Activated effector memory CD4-positive, alpha-beta T cell treated with anti-CD3 and anti-CD28 coated beads, Interleukin-2, amount 50 U/mL, for 16 hours (primary cell): ENCODE measurements around the gene PTPRN2.
A peak's percentile ranks its signal among the peaks of the same experiment; 100 is the strongest.
"Not testable (repeated sequence)": the region's sequence is repeated elsewhere in the genome, so short reads cannot be mapped to it uniquely, and the experiment has no call there.

Experiments used
- DNase-seq: peaks from one replicate; pipeline ENCODE4 v3.0.0-alpha.2; 2020

PTPRN2 gene

DNA sequence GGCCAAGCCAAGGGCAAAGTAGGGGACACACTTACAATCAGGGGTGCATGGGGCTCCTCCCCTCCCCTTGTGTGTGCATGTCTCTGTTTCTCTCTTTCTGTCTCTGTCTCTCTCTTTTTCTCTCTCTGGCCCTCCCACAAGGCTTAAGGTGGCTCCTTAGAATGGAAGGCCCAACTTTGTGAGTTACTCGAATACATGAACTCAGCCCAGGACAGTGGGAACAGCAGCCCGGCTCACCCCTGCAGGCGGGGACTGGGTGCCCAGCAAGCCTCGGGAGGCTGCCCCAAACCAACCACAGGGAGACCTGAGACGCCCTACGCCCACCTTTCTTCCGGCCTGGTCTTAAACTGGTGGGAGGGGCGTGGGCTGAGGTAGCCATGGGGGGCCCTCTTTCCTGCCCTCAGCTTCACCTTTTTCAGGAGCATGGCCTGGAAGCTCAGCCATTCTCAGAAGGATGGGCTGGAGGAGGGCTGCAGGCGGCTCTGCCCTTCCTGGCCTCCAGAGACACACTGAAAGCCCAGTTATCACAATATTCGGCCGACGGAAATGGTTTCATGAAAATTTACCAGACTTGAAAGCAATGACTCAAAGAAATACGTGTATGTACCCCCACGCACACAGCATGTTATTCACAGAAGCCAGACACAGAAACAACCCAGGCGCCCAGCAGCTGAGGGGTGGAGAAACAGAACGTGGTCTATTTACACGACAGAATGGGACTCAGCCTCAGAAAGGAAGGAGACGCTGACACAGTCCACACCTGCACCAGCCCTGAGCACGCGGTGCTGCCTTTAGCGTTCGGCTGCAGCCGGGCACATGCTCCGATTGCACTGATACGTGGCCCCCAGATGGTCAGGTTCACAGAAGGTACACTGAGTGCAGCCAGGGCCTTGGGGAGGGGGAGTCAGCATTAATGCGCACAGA, 229.5 kb downstream of the PTPRN2 start:
- no peak for DNase-seq

DNA sequence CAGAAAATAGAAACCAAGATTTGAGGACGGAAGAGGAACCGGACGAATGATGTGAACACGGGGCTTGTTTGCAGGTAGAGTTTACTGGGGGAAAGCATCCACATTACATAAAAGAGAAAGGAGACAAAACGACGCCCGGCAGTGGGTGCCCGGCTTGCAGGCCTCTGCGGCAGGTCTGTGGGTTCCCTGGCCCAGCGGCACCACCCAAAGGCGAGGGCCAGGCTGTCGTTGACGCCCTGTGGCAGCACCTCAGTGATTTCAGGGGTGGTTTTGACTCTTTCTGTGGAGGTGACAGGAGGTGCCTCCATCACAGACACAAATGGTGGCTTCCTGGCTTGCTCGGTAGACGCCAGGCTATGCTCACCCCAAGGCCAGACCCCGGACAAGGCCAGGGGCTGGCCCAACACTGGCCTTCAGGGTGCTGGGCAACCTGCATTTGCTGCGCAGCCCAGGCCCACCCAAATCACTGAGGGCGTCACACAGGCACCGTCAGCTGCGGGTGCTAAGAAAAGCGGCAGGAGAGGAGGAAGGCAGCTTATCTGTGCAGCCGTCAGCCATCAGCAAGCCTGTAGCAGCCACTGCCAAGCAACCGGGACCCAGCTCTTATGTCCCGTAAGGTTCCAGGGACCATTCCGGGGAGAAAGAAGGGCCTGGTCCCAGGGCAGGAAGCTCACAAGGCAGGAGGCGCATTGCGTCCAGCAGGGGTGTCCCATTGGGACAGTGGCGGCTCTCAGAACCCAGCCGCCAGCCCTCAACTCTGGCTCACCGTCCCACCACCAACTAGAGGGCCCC, 230.3 kb downstream of the PTPRN2 start:
- no peak for DNase-seq

DNA sequence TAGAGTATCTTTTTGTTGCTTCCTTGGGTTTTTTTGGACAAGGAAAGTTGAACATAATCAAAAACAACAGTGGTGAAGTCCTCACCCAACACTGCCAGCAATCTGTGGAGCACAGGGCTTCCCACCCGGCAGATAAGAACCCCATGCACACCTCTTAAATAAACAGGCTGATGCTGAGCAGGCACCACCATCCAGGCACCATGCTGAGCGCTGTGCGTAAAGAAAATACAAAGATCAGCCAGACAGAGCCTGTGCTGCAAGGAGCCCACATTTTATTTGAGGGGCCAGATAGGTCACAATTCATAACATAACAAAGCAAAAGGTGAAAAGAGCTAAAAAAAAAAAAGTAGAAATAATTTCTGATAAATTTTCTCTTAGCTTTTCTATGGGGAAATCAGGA, 231.2 kb downstream of the PTPRN2 start:
- DNase-seq, result no peak

DNA sequence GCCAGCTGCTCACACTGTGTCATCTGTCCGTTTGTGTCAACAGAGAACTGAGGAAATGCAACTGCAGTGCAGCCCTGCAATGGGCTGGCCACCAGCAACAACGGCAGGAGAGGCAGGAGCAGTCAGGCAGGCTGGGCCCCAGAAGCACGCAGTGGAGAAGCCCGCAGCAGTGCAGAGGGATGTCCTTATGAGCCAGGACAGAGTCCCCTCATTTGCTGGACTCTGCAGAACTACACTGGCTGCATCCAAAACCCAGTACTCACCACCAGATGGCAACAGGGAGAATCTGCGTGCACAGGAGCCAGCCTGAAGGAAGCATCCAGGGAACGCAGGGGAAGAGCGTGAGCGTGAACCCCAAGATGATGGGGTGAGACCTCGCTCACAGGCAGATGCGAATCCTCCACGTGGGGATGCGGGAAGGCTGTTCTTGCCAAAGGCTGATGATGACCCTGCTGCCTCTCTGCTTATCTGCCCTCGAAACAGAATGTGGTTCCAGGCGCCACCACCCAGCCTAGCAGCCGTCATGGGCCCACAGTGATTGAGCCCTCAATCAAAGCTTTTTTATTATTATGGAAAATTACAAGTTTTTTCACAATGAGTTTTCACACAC, 232.1 kb downstream of the PTPRN2 start:
- peak; percentile 17 for DNase-seq

DNA sequence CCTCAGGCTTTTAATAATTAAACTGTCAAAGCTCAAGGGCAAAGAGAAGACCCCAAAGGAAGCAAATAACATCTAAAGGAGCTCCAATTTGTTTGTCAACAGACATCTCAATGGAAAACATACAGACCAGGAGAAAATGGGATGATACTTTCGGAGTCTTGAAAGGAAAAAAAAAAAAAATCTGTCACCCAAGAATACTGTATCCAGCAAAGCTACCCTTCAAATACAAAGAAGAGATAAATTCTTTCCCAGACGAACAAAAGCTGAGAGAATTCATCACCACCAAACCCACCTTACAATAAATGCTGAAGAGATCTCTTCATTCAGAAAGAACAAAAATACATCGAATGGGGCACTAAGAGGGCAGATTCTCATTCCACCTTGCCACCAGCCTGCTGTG, 232.8 kb downstream of the PTPRN2 start:
- no peak for DNase-seq

DNA sequence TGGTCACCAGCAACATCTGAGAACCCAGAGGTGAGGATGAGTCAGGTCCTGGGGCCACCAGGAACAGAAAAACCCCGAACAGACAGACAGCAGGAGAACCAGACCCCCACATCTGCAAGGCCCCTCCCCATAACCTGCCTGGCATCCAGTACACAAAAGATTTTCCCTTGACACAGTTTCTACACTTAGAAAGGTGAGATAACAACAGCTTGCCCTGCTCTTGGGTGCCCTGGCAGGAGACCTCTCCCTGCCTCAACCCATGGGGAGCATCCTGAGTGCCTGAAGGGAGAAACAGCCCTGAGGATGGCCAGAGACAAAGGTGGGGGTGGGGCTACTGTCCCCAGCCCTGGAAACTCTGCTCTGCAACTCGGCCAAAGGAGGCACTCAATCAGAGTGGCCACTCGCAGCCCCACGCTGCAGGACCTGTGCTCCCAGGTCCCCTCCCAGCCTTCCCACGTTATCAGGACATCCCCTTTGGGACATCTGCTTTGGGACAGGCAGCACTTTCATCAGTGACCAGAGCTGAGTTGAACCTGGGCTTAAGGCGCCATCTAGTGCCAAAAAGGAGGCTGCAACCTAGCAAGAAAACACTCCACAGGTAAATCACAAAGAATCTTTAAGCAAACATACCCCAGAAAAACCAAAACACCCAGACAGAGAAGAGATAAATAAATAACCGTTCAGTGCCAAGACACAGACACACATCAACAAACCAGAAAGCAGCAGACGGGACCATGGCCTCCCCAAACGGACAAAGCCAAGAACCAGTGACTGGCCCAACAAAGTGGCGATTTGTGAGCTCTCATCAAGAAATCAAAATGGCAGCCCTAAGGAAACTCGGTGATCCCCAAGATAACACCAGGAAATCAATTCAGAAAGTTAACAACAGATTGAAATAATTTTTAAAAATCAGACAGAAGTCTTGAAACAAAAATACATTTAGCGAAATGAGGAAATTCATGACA, 233.7 kb downstream of the PTPRN2 start:
- DNase-seq, result no peak

DNA sequence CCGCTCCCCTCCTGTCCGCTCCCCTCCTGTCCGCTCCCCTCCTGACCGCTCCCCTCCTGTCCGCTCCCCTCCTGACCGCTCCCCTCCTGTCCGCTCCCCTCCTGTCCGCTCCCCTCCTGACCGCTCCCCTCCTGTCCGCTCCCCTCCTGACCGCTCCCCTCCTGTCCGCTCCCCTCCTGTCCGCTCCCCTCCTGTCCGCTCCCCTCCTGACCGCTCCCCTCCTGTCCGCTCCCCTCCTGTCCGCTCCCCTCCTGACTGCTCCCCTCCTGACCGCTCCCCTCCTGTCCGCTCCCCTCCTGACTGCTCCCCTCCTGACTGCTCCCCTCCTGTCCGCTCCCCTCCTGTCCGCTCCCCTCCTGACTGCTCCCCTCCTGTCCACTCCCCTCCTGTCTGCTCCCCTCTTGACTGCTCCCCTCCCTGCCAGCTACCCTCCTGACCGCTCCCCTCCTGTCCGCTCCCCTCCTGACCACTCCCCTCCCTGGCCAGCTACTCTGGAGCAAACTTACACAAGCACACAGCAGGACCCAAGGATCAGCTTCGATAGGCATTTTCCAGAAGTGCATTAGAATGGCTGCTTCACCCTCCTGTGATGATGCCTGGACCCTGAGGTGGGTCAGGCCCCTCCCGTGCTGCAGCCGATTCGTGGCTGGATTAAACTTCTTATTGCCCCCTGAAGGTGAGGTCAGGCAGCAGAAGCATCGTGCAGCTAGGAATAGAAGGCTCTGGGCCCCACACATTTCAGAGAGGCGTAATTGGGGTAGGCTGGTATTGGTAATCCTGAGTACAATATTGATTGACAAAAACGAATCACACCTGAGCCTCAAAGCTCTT, 235.5 kb downstream of the PTPRN2 start:
- DNase-seq, result not testable (repeated sequence)

DNA sequence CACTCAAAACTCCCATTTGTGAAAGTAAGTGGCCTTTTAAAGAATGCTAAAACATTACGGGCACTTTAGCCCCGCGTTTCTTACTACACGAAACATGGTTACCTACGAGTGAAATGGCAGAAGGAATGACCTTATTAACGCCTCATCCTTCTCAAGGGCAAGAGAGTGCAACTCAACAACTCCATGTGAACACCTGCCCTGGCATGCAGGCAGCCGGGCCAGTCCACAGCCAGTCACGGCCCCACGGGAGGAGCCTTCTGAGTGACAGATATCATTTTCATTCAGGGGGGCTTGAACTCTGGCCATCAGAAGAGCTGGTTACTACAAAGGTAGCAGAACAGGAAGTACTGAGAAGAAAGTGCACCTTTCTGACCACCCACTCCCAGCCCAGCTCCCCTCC, 236.1 kb downstream of the PTPRN2 start:
- DNase-seq, result no peak

DNA sequence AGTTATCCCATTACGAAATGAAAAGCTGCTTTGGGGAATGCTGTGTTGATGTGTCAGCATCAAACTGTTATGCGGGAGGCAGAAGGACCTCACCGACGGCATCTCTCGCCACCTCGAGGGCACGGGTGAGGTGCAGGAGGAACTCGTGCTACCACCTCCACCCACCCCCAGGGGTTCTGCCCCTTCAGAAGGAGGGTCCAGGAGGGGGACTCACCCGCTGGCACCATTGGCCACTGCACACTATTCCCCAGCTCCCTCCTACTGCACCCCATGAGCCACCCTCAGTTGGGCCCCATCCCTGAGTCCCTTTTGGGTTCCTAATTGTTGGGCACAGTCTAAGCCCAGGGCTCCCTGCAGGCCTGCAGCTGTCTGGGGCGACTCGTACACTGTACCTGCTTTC, 236.6 kb downstream of the PTPRN2 start:
- DNase-seq, result no peak

DNA sequence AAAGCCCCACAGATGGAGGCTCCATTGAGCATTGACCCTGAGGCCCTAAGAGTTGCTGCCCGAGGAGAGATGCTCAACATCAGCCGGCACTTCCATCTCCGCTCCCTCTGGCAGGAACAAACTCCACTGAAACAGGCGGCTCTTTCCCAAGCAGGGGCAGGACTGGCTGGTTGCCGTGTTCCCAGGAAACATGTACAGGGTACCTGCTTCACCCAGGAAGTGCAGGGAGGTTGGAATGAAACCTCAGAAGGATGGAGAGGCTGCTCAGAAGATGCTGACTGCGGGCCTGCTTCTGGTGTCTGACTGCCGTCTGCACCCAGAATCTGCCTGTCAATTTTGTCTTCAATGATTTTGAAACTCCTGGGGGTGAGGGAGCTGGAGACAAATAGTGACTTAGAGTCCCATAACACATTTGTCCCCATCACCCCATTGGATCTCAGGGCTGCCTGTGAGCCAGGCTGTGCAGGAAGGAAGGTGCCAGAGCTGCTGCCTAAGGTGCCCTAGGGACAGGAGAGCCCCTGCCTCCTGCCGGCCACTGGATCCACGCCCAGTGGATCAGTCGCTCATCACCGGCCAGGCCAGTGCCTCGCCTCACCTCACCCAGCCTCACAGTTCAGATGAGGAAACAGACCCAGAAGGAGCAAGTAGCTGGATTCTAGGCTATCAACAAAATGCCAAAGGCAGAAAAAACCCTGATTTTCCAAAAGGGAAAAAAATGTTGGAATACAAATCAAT, 237.3 kb downstream of the PTPRN2 start:
- no peak for DNase-seq

DNA sequence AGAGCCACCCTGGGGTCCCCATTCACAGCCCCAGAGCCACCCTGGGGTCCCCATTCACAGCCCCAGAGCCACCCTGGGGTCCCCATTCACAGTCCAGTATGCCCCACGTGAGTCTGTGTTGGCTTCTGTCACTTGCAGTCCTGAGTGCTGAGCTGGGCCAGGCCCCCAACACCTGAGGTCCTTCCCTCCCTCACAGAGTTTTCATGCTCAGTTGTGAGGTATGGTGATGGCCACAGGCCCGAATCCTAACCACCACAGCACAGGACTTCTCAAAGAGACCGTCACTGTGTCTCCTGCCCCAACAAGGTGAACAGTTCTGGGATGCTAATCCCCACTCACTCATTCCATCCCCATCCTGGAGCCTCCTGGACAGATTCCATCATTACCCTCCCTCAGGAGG, 239.2 kb downstream of the PTPRN2 start:
- no peak for DNase-seq

DNA sequence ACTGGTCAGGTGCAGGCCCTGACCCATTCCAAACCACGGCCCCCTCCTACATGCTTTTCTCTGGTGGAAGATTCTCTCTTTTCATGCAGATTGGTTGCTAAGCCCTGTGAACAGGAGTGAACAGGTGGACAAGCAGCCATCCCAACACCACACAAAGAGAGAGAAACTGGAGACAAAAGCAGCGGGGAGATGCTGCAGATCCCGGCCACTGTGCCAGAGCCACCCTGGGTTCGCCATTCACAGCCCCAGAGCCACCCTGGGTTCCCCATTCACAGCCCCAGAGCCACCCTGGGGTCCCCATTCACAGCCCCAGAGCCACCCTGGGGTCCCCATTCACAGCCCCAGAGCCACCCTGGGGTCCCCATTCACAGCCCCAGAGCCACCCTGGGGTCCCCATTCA, 239.6 kb downstream of the PTPRN2 start:
- DNase-seq, result not testable (repeated sequence)

DNA sequence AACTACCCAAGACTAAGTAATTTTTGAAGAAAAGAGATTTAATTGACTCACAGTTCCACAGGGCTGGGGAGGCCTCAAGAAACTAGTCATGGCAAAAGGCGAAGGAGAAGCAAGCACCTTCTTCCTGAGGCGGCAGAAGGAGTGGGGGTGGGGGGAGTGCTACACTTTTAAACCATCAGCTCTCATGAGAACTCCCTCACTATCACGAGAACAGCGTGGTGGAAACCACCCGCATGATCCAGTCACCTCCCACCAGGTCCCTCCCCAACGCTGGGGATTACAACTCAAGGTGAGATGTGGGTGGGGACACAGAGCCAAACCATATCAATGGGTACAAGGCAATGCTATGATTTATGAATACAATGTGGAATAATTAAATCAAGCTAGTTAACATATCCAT, 241.9 kb downstream of the PTPRN2 start:
- no peak for DNase-seq

DNA sequence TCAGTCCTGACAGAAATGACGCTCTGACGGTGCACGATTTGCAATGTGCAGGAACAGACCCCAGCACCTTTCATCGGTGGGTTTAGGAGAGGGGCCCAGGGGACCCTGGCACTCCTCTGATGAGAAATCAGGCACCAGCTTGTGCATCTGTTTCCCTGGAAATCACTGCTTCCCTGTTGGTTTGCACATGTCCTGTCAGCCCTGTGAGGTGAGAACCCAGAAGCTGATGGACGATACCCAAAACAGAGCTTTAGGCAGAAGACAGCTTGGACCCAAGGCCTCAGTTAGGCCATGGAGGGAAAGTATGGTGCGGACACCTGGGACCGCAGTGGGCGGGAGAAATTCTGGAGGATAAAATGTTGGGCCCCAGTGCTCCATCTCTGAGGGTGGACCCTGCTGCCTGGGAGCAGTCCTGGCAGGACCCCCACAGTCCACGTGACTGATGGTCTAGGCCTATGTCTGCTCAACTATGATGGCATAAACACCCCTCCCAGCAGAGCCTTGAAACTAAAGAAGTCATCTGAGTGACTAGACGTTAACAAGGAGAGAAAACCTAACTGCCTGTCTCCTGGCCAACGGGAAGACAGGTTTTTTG, 242.8 kb downstream of the PTPRN2 start:
- no peak for DNase-seq

DNA sequence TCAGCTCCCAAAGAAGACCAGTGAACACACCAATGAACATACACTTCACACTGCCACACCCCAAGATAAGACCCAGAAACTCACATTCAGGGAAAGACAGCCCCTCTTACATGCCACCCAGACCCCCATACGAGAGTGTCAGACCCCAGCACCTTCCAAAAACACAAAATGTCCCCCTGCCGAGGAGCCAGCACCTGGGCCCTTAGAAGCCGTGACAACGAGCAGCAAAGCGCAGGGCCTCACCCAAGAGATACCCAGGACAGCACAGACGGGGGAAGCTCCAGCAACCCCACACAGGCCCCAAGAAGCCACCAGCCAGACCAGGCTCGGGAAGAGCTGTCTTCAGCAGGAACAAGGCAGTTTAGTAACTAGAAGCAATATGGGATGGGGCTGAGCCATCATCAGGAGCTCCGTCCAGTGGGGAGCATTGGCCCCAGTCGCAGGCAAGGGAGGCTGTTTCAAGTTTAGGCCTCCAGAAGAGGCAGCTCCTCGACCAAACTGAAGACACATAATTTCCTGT, 243.6 kb downstream of the PTPRN2 start:
- no peak for DNase-seq

DNA sequence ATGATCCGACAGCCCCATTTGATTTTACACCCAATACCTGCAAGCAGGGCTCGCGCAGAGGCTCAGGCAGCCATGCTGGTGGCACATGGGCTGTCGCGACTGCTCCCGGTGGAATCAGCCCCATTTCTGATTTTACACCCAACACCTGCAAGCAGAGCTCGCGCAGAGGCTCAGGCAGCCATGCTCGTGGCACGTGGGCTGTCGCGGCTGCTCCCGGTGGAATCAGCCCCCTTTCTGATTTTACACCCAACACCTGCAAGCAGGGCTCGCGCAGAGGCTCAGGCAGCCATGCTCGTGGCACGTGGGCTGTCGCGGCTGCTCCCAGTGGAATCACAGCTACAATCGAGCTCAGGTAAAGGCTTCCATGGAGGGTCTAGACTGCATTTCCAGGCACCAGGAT, 244.1 kb downstream of the PTPRN2 start:
- no peak for DNase-seq

DNA sequence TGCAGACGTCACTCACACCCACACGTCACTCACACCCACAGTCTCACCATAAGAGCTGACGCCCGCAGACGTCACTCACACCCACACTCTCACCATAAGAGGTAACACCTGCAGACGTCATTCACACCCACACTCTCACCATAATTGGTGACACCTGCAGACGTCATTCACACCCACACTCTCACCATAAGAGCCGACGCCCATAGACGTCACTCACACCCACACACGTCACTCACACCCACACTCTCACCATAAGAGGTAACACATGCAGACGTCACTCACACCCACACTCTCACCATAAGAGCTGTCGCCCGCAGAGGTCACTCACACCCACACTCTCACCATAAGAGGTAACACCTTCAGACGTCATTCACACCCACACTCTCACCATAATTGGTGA, 246.5 kb downstream of the PTPRN2 start:
- not testable (repeated sequence) for DNase-seq

DNA sequence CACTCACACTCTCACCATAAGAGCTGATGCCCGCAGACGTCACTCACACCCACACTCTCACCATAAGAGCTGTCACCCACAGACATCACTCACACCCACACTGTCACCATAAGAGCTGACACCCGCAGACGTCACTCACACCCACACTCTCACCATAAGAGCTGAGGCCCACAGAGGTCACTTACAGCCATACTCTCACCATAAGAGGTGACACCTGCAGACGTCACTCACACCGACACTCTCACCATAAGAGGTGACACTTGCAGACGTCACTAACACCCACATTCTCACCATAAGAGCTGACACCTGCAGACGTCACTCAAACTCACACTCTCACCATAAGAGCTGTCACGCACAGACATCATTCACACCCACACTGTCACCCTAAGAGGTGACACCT, 250.7 kb downstream of the PTPRN2 start:
- DNase-seq, result not testable (repeated sequence)

DNA sequence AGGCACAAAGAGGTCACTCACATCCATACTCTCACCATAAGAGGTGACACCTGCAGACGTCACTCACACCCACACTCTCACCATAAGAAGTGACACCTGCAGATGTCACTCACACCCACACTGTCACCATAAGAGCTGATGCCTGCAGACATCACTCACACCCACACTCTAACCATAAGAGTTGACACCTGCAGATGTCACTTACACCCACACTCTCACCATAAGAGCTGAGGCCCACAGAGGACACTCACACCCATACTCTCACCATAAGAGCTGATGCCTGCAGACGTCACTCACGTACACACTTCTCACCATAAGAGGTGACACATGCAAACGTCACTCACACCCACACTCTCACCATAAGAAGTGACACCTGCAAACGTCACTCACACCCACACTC, 255.1 kb downstream of the PTPRN2 start:
- not testable (repeated sequence) for DNase-seq

DNA sequence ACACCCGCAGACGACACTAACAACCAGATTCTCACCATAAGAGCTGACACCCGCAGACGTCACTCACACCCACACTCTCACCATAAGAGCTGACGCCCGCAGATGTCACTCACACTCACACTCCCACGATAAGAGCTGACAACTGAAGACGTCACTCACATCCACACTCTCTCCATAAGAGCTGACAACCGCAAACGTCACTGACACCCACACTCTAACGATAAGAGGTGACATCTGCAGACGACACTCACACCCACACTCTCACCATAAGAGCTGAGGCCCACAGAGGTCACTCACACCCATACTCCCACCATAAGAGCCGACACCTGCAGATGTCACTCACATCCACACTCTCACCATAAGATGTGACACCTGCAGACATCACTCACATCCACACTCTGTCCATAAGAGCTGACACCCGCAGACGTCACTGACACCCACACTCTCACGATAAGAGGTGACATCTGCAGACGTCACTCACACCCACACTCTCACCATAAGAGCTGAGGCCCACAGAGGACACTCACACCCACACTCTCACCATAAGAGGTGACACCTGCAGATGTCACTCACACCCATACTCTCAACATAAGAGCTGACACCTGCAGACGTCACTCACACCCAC, 255.7 kb downstream of the PTPRN2 start:
- not testable (repeated sequence) for DNase-seq
